K562 (cell line): ENCODE data around the gene HIVEP3. TPM values are rescaled to one million over a fixed set of nuclear protein-coding genes. Genes with fewer than 3 reads are reported as not detected.

ENCODE experiments used
- ATAC-seq: fragments of 200-7000 bp; cut with Tn5 transposase; 3 replicates; pipeline ENCODE4 v1.9.1; 2020; ENCODE audit warnings: moderate library complexity
- BruUV-seq: library from RNA; stranded (reverse); fragments of 400-500 nt; replicated peaks from 2 replicates; lab custom pipeline; 2021; lab: Mats Ljungman, UMichigan
- CTCF ChIA-PET: fragments of 300-600 bp; formaldehyde crosslinking; extraction: SDS; loops from one replicate; lab custom pipeline; 2021; ENCODE audit warnings: low intra/inter-chr PET ratio; lab: Yijun Ruan, JAX
- POLR2A ChIA-PET: fragments of 300-600, 350-650 bp; sonication (Branson Sonifier 250); formaldehyde crosslinking; extraction: SDS; loops from one replicate; lab custom pipeline; 2021; ENCODE audit warnings: antibody characterized with exemption, inconsistent platforms; lab: Yijun Ruan, JAX
- DNase-seq, 4 experiments: peaks; one replicate each; pipeline versions ENCODE4 v3.0.0 to v3.0.0-alpha.2; 2011 to 2018; ENCODE audit warnings: low spot score in 3 of 4, mixed read lengths in 3 of 4; ENCODE audit errors: extremely low read depth in 1 of 4
- FAIRE-seq: peaks from 2 replicates; lab custom pipeline; 2011; peaks lifted over from hg19 to GRCh38; lab: Jason Lieb, UNC
- H2AFZ ChIP-seq: 2 replicates; pipeline ENCODE4 v1.6.0; 2011; ENCODE audit warnings: low read depth, low read length, control low read depth, inconsistent platforms
- H3K27ac ChIP-seq: fragments of 200-600 bp; 3 replicates; pipeline ENCODE4 v1.8.0; 2011; ENCODE audit warnings: low read depth, mild to moderate bottlenecking, control low read depth, inconsistent platforms, low read length, moderate library complexity, mixed read lengths; ENCODE audit errors: extremely low read depth
- H3K27me3 ChIP-seq, 2 experiments: fragments of 300-600 bp in 1 of 2; 2 replicates in 1 of 2; 3 replicates in 1 of 2; pipeline versions ENCODE4 v1.6.0 to v1.8.0; 2011; ENCODE audit warnings: inconsistent platforms in 2 of 2, low read length in 2 of 2, mild to moderate bottlenecking in 1 of 2, mixed read lengths in 1 of 2, moderate library complexity in 1 of 2; ENCODE audit not compliant: control insufficient read depth in 2 of 2, insufficient read depth in 2 of 2
- H3K36me3 ChIP-seq: fragments of 300-600 bp; 3 replicates; pipeline ENCODE4 v1.8.0; 2011; ENCODE audit warnings: mild to moderate bottlenecking, low read length, inconsistent platforms; ENCODE audit not compliant: control insufficient read depth, insufficient read depth
- H3K4me1 ChIP-seq, 2 experiments: fragments of 200-600 bp in 1 of 2; replicated peaks in 1 of 2; 2 replicates in 1 of 2; 3 replicates in 1 of 2; pipeline versions ENCODE4 v1.5.1 to v1.8.0; 2011; ENCODE audit warnings: inconsistent platforms in 2 of 2, low read length in 2 of 2, mild to moderate bottlenecking in 1 of 2, mixed read lengths in 1 of 2, moderate library complexity in 1 of 2; ENCODE audit not compliant: control insufficient read depth in 2 of 2, insufficient read depth in 2 of 2
- H3K4me2 ChIP-seq: 2 replicates; pipeline ENCODE4 v1.6.1; 2011; ENCODE audit warnings: low read length, control low read depth, inconsistent platforms, mixed read lengths; ENCODE audit not compliant: insufficient read depth
- H3K4me3 ChIP-seq: fragments of 200-600 bp; sonication (generic), shearing (Covaris generic); 2 replicates; pipeline ENCODE4 v1.5.1; 2016; ENCODE audit warnings: control low read depth, inconsistent platforms
- H3K79me2 ChIP-seq: fragments of 200-600 bp; 3 replicates; pipeline ENCODE4 v1.8.0; 2011; ENCODE audit warnings: low read length, inconsistent platforms; ENCODE audit not compliant: control insufficient read depth, insufficient read depth
- H3K9ac ChIP-seq, 2 experiments: 2 replicates each; pipeline versions ENCODE4 v1.6.0 to v1.6.1; 2011; ENCODE audit warnings: low read depth in 2 of 2, low read length in 2 of 2, control low read depth in 1 of 2, inconsistent platforms in 1 of 2, mild to moderate bottlenecking in 1 of 2, mixed read lengths in 1 of 2; ENCODE audit not compliant: insufficient read depth in 1 of 2
- H3K9me1 ChIP-seq: one replicate; pipeline ENCODE4 v1.6.0; 2011; ENCODE audit warnings: inconsistent platforms, mild to moderate bottlenecking, low read length, moderate library complexity; ENCODE audit not compliant: control insufficient read depth, insufficient read depth
- H3K9me3 ChIP-seq: replicated peaks from 2 replicates; pipeline ENCODE4 v1.5.1; 2011; ENCODE audit warnings: low read depth, low read length, inconsistent platforms; ENCODE audit not compliant: control insufficient read depth, insufficient read depth
- H4K20me1 ChIP-seq: replicated peaks from 2 replicates; pipeline ENCODE4 v1.6.1; 2011; ENCODE audit warnings: low read length, inconsistent platforms, mixed read lengths; ENCODE audit not compliant: control insufficient read depth, insufficient read depth
- IFI16 ChIP-seq: fragments of 250-450 bp; sonication (Bioruptor Pico); IDR thresholded peaks from 2 replicates; pipeline ENCODE4 v2.1.2; 2022; ENCODE audit warnings: mild to moderate bottlenecking, inconsistent platforms
- WGBS: fragments of 100-300 bp; shearing (Covaris generic); methylation state at CpG from one replicate; pipeline ENCODE4 v1.1.6; 2016; ENCODE audit warnings: low coverage, mixed read lengths; ENCODE audit not compliant: insufficient coverage; ENCODE audit errors: missing lambda C conversion rate; 5-methylcytosine and 5-hydroxymethylcytosine counted together
- in situ Hi-C: fragments of 300-500 bp; cut with MboI; formaldehyde crosslinking; loops from 4 replicates; pipeline ENCODE4 v1.15.0; 2018; ENCODE audit warnings: inconsistent platforms, mixed read lengths
- intact Hi-C: fragments of 100-400 bp; cut with micrococcal nuclease; formaldehyde crosslinking; loops from 2 replicates; pipeline ENCODE4 v1.14.2; 2022
- polyA plus RNA-seq, 8 experiments: library from polyadenylated mRNA; depleted of rRNA in 4 of 8; stranded (reverse) in 5 of 8; unstranded in 3 of 8; fragments of >200 nt; fragmentation: Nextera tagmentation in 2 of 8; fragmentation: Illumina TruSeq in 1 of 8; extraction: Ambion mirVana in 2 of 8; extraction: Trizol in 1 of 8; gene quantifications; 2 replicates each; pipeline versions ENCODE4 v1.2.1 to v1.2.3, GENCODE V29; 2011 to 2014; ENCODE audit warnings: inconsistent platforms in 1 of 8, missing spikeins in 1 of 8
- total RNA-seq, 7 experiments: library from RNA; depleted of rRNA in 6 of 7; stranded (reverse); fragments of >200 nt in 6 of 7; fragmentation: Illumina TruSeq in 2 of 7; extraction: Trizol in 2 of 7; gene quantifications; 2 replicates each; pipeline versions ENCODE4 v1.2.1 to v1.2.3, GENCODE V29; 2011 to 2021; ENCODE audit warnings: low replicate concordance in 1 of 7
- TF ChIP-seq, protein P1 (sequence below), 2 experiments: IDR thresholded peaks in 1 of 2; conservative IDR thresholded peaks in 1 of 2; 2 replicates each; pipeline ENCODE4 v1.6.1; 2016; ENCODE audit warnings: low read depth in 2 of 2, mild to moderate bottlenecking in 1 of 2, missing compliant biosample characterization in 1 of 2, missing genetic modification characterization in 1 of 2, moderate library complexity in 1 of 2
- TF ChIP-seq, protein P2 (sequence below): fragments of 450-650 bp; IDR thresholded peaks from 2 replicates; pipeline ENCODE4 v1.6.1; 2016; ENCODE audit warnings: mild to moderate bottlenecking, moderate library complexity

The HIVEP3 gene
- total and polyA plus RNA-seq, 9 of the 15 experiments (the other 6 are each of a cell fraction or from before 2014, with no cell fraction given) = 0.09 to 0.58 (median 0.34) TPM; not detected in 1

DNA sequence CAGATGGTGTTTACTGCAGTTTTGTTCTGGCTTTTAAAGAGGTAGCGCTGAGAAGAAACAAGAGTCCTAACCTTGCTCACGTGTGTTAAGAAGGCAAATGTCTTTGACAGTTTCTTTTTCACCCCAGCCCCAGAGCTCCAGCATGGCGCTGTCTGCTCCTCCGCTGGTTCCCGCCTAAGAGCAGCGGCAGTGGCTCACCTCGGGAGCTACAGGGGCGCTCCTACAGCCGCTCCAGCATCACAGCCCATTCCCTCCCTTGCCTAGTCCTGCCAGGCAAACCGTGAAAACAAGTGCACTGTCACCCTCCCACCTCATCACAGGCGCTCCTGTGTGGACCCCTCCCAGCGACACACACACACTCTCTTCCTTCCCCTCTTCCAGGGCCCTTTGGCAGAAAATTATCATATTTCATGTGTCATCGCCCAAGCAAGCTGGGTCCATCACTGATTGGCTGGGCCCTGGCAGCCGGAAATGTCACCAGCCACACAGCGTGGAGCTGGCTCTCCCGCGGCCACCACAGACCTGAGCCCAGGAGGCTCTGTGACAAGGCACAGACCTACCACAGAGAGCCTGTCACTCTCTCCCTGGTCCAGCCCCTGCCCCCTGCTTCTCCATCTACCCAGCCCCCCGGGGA lies 1.2 kb upstream of the HIVEP3 start:
- H3K27ac ChIP-seq = no peak overlapping the region
- intact Hi-C loops = no loop called here
- no peaks in the 10 kb centered on the region for H3K79me2 ChIP-seq
- peak overlapping the region; percentile 32; the same call in 1 of the 2 replicates for H3K4me2 ChIP-seq
- H3K36me3 ChIP-seq = no peaks in the 10 kb centered on the region
- H4K20me1 ChIP-seq = 0 out of 2 replicates have a peak, but pooled peaks cover 3% of the 10 kb centered on the region
- no peak for FAIRE-seq
- in situ Hi-C loops = no loop called here
- H3K9ac ChIP-seq = peak overlapping the region in 1 of 2 experiments; percentile 67; a peak in 1 of 4 replicates
- H3K9me3 ChIP-seq = no peaks in the 10 kb centered on the region
- peak overlapping the region; percentile 41 for H2AFZ ChIP-seq
- H3K4me3 ChIP-seq = no peak overlapping the region
- peak; percentile 40 to 62 (median 52) for DNase-seq
- H3K9me1 ChIP-seq = no peaks in the 10 kb centered on the region
- H3K4me1 ChIP-seq = peaks cover 0 to 12% of the 10 kb centered on the region in 2 experiments; a peak in 2 of 5 replicates
- ChIA-PET CTCF (no interaction called here), POLR2A (interaction anchor here (0.5 to 1.2 kb wide), 3 partner anchors 26 to 809 kb away, joined by 3 to 5 read pairs (median 4); no protein-coding TSS in a partner anchor)
- 2% methylated on average over 18 of the region's 18 CpGs for WGBS
- no TSS peak for BruUV-seq
- ATAC-seq = peak; percentile 96
- H3K27me3 ChIP-seq = peaks cover 23 to 44% of the 10 kb centered on the region in 2 experiments; a peak in 4 of 5 replicates
- TF ChIP-seq IFI16 = no peak
- TF ChIP-seq, protein P1, sequence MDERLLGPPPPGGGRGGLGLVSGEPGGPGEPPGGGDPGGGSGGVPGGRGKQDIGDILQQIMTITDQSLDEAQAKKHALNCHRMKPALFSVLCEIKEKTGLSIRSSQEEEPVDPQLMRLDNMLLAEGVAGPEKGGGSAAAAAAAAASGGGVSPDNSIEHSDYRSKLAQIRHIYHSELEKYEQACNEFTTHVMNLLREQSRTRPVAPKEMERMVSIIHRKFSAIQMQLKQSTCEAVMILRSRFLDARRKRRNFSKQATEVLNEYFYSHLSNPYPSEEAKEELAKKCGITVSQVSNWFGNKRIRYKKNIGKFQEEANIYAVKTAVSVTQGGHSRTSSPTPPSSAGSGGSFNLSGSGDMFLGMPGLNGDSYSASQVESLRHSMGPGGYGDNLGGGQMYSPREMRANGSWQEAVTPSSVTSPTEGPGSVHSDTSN (CRISPR knock-in tag; IDR thresholded peaks at IDR 0.05; ENCODE audit: low read depth) = no peak
- TF ChIP-seq, protein P1 (tag; conservative IDR thresholded peaks at IDR 0.05; ENCODE audit: low read depth) = peak; percentile 66; the same call in 1 of the 2 replicates
- TF ChIP-seq, protein P2, sequence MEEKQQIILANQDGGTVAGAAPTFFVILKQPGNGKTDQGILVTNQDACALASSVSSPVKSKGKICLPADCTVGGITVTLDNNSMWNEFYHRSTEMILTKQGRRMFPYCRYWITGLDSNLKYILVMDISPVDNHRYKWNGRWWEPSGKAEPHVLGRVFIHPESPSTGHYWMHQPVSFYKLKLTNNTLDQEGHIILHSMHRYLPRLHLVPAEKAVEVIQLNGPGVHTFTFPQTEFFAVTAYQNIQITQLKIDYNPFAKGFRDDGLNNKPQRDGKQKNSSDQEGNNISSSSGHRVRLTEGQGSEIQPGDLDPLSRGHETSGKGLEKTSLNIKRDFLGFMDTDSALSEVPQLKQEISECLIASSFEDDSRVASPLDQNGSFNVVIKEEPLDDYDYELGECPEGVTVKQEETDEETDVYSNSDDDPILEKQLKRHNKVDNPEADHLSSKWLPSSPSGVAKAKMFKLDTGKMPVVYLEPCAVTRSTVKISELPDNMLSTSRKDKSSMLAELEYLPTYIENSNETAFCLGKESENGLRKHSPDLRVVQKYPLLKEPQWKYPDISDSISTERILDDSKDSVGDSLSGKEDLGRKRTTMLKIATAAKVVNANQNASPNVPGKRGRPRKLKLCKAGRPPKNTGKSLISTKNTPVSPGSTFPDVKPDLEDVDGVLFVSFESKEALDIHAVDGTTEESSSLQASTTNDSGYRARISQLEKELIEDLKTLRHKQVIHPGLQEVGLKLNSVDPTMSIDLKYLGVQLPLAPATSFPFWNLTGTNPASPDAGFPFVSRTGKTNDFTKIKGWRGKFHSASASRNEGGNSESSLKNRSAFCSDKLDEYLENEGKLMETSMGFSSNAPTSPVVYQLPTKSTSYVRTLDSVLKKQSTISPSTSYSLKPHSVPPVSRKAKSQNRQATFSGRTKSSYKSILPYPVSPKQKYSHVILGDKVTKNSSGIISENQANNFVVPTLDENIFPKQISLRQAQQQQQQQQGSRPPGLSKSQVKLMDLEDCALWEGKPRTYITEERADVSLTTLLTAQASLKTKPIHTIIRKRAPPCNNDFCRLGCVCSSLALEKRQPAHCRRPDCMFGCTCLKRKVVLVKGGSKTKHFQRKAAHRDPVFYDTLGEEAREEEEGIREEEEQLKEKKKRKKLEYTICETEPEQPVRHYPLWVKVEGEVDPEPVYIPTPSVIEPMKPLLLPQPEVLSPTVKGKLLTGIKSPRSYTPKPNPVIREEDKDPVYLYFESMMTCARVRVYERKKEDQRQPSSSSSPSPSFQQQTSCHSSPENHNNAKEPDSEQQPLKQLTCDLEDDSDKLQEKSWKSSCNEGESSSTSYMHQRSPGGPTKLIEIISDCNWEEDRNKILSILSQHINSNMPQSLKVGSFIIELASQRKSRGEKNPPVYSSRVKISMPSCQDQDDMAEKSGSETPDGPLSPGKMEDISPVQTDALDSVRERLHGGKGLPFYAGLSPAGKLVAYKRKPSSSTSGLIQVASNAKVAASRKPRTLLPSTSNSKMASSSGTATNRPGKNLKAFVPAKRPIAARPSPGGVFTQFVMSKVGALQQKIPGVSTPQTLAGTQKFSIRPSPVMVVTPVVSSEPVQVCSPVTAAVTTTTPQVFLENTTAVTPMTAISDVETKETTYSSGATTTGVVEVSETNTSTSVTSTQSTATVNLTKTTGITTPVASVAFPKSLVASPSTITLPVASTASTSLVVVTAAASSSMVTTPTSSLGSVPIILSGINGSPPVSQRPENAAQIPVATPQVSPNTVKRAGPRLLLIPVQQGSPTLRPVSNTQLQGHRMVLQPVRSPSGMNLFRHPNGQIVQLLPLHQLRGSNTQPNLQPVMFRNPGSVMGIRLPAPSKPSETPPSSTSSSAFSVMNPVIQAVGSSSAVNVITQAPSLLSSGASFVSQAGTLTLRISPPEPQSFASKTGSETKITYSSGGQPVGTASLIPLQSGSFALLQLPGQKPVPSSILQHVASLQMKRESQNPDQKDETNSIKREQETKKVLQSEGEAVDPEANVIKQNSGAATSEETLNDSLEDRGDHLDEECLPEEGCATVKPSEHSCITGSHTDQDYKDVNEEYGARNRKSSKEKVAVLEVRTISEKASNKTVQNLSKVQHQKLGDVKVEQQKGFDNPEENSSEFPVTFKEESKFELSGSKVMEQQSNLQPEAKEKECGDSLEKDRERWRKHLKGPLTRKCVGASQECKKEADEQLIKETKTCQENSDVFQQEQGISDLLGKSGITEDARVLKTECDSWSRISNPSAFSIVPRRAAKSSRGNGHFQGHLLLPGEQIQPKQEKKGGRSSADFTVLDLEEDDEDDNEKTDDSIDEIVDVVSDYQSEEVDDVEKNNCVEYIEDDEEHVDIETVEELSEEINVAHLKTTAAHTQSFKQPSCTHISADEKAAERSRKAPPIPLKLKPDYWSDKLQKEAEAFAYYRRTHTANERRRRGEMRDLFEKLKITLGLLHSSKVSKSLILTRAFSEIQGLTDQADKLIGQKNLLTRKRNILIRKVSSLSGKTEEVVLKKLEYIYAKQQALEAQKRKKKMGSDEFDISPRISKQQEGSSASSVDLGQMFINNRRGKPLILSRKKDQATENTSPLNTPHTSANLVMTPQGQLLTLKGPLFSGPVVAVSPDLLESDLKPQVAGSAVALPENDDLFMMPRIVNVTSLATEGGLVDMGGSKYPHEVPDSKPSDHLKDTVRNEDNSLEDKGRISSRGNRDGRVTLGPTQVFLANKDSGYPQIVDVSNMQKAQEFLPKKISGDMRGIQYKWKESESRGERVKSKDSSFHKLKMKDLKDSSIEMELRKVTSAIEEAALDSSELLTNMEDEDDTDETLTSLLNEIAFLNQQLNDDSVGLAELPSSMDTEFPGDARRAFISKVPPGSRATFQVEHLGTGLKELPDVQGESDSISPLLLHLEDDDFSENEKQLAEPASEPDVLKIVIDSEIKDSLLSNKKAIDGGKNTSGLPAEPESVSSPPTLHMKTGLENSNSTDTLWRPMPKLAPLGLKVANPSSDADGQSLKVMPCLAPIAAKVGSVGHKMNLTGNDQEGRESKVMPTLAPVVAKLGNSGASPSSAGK = peak; percentile 44; the same call in 1 of the 2 replicates
